Eye (tissue), 1 donor: ENCODE data around the gene GPC5.

Experiments
- DNase-seq: peaks from one replicate; pipeline ENCODE4 v3.0.0-alpha.2; 2015

The GPC5 gene

DNA sequence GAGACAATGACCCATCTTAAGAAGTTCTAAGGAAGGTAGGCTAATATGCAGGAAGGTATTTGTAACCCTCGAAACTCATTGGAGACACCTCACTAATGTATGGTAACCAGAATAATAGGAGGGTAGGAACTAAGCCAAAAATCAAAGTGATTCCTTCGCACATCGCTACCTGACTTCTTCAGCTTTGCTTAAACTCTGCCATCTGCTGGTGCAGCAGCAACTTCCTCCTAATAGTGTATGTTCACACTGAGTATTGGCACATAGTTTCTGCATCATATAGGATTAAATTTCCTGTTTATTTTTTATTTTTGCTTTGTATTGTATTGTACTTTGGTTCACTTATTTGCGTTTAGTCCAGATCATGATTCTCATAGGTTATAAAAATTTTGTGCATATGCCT is 676.2 kb downstream of the GPC5 start:
- peak; percentile 8 for DNase-seq

GRCh38 chr13:92097337-92097903 is 699.0 kb downstream of the GPC5 start:
- DNase-seq = no peak

DNA sequence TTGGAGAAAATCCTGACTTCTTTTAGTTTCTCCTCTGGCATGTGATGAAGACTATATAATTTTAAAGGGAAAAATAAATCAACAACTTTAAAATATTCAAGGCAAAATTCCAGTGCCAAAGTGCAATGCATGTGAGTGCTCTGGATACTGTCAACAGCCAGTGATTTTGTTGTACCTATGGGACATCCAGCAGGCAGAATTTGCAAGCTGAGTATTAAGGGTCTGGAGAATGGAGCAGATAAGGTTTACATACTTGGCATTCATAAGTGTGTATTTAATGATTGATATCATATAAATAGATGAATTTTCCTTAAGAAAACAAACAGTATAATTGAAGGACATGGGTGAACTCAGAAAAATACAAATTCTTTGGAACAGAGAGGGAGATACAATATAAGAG is 703.4 kb downstream of the GPC5 start:
- DNase-seq = no peak

- DNase-seq = peak; percentile 3
Measured at GRCh38 chr13:92103689-92104153, 705.3 kb downstream of the GPC5 start.

DNA sequence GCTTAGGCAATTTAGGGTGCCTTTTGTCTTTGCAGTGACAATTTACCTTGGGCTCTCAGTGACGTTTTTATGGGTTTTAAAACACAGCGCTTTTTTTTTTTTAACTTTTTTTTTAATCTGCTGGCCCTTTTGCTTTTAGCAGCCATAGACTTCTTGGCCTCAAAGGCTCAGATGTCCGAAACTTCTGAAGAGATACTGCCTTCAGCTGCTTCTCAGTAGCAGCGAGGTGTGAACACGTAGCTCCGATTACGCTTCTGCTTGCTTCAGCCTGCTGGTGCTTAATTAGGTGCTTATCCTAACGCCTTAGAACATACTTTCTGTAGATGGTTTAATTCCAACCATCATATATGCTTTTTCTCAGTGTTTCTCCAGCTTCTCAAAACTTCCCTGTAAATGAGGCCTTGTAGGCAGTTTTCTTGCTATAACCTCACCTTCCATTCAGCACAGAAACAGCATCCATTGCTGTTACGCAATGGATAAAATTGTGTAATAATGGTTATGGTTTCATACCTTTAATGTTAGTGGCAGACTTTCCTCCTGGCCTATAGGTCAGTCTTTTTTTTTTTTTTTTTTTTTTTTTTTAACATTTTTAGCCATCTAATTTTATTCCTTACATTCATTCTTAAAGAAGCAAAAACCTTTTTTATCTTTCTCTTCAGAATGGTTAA is 723.9 kb downstream of the GPC5 start:
- no peak for DNase-seq

DNA sequence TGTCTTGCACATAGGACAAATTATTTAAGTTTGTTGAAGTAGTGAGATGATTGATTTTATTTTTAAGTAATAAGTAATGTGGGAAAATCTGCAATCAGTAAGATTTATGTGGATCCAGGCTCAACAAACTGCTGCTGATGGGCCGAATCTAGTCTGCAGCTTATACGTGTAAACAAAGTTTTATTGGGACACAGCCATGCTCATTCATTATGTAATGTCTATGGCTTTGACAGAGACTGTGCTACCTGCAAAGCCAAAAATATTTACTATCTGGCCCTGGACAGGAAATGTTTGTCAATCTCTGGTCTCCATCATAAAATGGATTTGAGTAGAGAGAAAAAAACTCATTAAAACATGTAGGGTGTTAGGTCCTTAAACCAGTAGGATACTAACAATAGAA is 728.0 kb downstream of the GPC5 start:
- DNase-seq = no peak

GRCh38 chr13:92135509-92135908 is 737.1 kb downstream of the GPC5 start:
- no peak for DNase-seq

GRCh38 chr13:92136449-92137155 is 738.2 kb downstream of the GPC5 start:
- DNase-seq = no peak

GRCh38 chr13:92137520-92137919 is 739.1 kb downstream of the GPC5 start:
- DNase-seq = no peak

DNA sequence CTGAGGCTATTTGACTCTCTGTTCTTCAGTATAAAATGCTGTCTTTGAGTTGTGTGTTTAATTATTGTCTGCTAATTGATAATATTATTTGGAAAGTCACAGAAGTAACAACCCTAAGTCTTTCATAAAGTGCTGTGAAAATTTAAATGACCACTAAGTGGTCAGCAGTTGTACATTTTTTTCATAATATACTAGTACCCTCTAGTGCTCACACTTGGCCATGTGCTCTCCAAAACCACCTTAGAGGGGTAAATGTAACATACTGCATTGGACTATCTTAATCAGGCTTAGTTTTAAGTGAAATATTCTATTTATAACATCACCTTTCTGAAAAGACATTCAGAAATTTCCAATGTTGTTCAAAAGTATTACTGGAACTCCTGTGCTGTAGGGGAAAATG is 745.3 kb downstream of the GPC5 start:
- DNase-seq = no peak

- no peak for DNase-seq
Measured at GRCh38 chr13:92150606-92151005, 752.2 kb downstream of the GPC5 start.

DNA sequence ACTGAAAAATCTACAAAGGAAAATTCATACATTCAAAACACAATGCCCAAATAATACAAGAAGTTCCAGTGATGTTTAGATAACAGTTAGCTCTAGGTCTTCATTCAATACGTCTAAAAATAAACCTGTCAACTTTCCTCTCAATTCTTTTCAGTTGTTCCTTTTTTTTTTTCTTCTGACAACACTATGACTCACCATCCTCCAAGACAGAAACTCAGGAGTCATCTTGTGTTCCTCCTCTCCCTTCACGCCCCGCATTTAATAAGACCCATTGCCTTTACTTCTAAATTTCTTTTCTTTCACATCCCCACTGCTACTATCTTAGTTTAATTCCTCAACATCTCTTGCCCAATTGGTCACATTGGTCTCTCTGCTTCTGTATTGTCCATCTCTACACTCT is 759.9 kb downstream of the GPC5 start:
- no peak for DNase-seq

GRCh38 chr13:92164822-92165221 is 766.4 kb downstream of the GPC5 start:
- DNase-seq = no peak

GRCh38 chr13:92172191-92172590 is 773.8 kb downstream of the GPC5 start:
- no peak for DNase-seq

DNA sequence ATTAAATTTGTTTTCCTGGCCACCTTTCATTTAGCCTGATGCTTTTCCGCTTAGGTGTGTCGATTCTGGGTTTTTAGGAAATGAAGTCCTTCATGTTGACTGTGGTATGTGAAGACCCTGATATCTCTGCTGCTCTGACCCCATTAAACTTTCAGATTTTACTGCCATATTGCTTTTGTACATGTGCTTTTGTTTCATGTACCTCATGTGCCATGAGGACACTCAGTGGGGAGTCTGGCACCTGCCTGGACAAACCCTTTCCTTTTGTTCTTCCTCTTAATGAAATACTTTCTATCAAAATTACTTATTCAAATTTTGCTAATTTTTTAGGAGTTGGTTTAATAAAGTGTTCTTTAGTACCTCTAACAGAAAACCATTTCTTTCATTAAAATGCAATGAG is 774.8 kb downstream of the GPC5 start:
- DNase-seq = no peak

DNA sequence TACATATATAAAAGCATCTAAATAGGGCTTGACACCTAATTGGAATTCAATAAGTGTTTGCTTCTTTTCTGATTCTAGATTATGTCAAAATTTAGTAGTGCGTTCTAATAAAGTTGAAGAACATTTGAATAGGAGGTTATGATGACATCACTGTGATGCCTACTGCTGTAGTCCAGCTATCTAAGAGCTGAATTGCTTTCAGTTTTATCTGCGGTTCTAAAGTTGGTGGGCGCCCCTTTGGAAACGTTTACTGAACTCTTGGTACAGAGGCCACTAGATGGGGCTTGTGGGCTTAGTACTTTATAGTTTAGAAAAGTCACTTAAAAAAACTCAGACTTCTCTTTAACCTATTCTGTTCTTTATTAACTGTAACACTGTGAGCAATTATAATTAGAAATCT is 776.9 kb downstream of the GPC5 start:
- DNase-seq = peak; percentile 70

DNA sequence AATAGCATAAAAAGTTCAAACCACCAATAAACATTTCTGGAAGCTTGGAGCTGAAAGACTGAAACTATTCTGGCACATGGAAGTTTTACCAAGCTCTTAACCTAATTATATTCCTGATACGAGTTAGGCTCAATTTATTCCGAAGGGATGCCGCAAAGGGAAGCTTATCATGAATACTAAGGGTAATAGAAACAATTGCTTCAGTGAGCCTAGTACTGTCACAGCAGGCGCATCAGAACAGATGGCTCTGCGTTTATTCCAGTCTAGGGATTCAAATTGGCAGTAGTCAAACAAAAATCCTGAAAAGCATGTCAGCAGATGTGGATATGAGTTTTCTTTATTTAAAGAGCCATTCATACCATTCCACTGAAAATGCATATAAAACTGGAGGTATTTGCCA is 779.5 kb downstream of the GPC5 start:
- DNase-seq = peak; percentile 39

DNA sequence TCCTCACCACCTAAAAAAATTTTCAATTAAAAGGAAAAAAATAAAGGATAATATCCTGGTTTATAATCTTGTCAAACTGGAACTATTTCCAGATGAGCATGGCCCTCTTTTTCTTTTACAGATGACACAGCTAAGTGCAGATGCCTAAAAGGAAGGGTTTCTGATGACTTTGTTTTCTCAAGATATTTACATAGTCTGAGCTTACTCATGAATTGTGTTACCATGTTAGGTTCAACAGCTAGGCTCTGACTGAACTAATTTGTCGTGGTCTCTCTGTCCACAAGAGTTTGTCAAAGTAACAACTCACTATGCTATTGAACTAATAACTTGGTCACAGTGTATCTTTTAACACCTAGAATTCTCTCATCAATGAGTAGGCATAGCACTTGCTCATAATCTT is 780.8 kb downstream of the GPC5 start:
- no peak for DNase-seq

DNA sequence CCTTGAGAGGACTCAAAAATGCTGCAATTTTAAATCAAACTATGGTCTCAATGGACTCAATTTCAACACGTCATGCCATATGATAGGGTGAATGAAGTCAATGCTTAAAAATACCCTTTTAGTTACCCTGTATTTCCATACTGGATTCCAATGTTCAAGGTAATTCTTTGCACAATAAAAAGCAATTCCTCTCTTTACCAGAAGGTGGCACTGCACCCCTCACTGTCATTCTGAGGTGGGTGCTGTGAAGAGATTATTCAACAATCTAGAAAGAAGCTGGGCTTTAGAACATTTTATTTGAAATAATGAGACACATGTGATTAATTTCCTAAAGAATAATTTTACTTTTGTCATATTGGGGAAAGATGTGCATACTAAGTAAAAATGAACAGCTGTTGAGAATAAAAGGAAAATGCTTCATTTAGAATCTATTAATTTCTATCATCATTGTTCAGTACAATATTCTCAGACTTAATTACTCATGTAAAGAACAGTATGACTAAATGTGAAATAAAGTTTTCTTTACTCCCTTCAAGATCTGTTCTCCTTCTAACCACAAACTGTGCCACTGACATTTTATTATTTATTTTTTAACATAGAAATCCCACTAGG is 789.1 kb downstream of the GPC5 start:
- DNase-seq = peak; percentile 83

- no peak for DNase-seq
Measured at GRCh38 chr13:92188574-92188973, 790.2 kb downstream of the GPC5 start.

DNA sequence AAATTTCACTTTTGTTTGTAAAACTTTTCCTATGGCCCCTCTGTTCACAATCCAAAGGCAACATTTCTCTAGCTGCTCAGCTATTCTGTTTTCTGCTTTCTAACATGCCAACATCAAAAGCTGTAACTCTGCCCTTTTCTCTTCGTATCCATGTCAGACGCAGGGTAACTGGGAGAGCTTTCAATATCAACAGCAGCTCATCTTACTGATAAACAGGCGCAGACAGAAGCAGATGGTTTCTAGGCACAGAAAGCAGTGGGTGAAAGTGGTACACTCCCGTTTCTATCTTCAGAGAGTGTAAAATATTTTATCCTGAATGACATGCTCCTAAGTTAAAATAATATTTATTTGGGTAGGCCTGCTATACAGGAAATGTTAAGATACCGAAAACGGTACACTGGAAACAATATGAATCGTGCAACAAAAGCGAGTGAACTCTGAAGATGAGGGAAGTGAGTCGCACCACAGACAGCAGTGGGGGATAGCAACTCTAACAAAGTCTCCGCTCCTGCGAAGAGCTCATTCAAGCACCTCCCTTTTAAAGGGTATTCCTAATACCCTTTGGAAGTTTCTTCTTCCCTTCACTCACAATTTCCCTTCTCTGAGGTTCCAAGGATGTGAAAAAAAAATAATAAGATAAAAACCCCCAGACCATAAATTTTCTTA is 798.3 kb downstream of the GPC5 start:
- DNase-seq = no peak

DNA sequence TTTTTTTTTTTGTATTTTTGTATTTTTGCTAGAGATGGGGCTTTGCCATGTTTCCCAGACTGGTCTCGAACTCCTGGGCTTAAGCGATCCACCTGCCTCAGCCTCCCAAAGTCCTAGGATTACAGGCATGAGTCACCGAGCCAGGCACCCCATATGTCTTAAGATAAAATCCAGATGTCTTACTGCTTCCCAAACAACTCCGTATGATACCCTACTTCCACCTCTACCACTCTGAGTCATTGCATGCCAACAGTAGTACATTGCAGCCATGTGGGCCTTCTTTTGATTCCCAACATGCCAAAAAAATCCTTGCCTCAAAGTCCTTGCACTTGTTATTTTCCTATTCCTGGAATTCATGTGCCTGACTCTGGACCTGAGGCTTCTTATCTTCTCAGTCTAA is 799.2 kb downstream of the GPC5 start:
- no peak for DNase-seq

DNA sequence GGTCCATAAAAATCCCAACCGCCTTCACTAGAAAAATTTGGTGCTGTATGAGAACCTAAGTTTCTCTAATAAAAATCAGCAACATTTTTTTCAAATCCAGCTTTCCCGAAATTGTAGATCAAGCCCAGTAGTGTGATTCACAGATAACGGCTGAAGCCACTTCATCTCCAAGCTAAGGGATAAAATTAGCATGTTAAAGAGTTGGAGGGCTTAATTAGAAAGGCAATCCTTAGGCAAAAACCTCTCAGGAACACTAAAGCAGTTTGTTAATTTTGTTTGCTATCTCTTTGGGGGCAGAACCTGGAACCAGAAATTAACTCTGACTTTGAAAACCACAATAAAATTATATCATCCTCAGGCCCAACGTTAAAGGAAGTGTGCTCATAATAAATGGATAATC is 820.2 kb downstream of the GPC5 start:
- no peak for DNase-seq
